ENCODE data around the gene SLC26A3. TPM values are rescaled to one million over a fixed set of nuclear protein-coding genes. Genes with fewer than 3 reads are reported as not detected.
A peak's percentile ranks its signal among the peaks of the same experiment; 100 is the strongest.

Gene SLC26A3
- total and polyA plus RNA-seq, 8 donors: 0.04 TPM; not detected in 7

- H3K27me3 ChIP-seq: no peaks in the 10 kb centered on the region
- no peak for TF ChIP-seq CTCF (IDR thresholded peaks at IDR 0.05)
- intact Hi-C loops (cut with DNase I): no loop called here
- H3K27ac ChIP-seq: no peak overlapping the region
- no peak overlapping the region for H3K4me3 ChIP-seq
- no peaks in the 10 kb centered on the region for H3K4me1 ChIP-seq
- DNase-seq (no peak), ATAC-seq (no peak)
- H3K36me3 ChIP-seq: no peaks in the 10 kb centered on the region
- no peaks in the 10 kb centered on the region for H3K9me3 ChIP-seq
Measured at GRCh38 chr7:107809179-107809578, 6.2 kb upstream of the SLC26A3 start.

GRCh38 chr7:107799647-107800264 is 3.3 kb downstream of the SLC26A3 start:
- Histone ChIP-seq H3K27ac (no peak overlapping the region), H3K36me3 (no peaks in the 10 kb centered on the region), H3K27me3 (no peaks in the 10 kb centered on the region), H3K4me3 (no peak overlapping the region), H3K4me1 (no peaks in the 10 kb centered on the region), H3K9me3 (no peaks in the 10 kb centered on the region)
- DNase-seq (peak in 2 of 4 donors; percentile 22 to 65), ATAC-seq (peak; percentile 83)
- intact Hi-C loops (cut with DNase I): no loop called here
- no peak for TF ChIP-seq CTCF (IDR thresholded peaks at IDR 0.05)

- H3K36me3 ChIP-seq: no peaks in the 10 kb centered on the region
- ATAC-seq: no peak
- no peak overlapping the region for H3K27ac ChIP-seq
- H3K9me3 ChIP-seq: no peaks in the 10 kb centered on the region
- no peak overlapping the region for H3K4me3 ChIP-seq
- DNase-seq: no peak
- H3K27me3 ChIP-seq: no peaks in the 10 kb centered on the region
- no peaks in the 10 kb centered on the region for H3K4me1 ChIP-seq
- intact Hi-C loops (cut with DNase I): no loop called here
- no peak for TF ChIP-seq CTCF (IDR thresholded peaks at IDR 0.05)
Measured at GRCh38 chr7:107792364-107792763, 10.7 kb downstream of the SLC26A3 start.

GRCh38 chr7:107789647-107790046 is 13.4 kb downstream of the SLC26A3 start:
- no peak for TF ChIP-seq CTCF (IDR thresholded peaks at IDR 0.05)
- DNase-seq: no peak
- no peak overlapping the region for H3K27ac ChIP-seq
- H3K4me3 ChIP-seq: no peak overlapping the region
- no peaks in the 10 kb centered on the region for H3K36me3 ChIP-seq
- no peaks in the 10 kb centered on the region for H3K9me3 ChIP-seq
- no peak for ATAC-seq
- no peaks in the 10 kb centered on the region for H3K4me1 ChIP-seq
- H3K27me3 ChIP-seq: no peaks in the 10 kb centered on the region
- intact Hi-C loops (cut with DNase I): no loop called here

- H3K4me3 ChIP-seq: no peak overlapping the region
- no peak overlapping the region for H3K27ac ChIP-seq
- DNase-seq (no peak), ATAC-seq (no peak)
- H3K36me3 ChIP-seq: no peaks in the 10 kb centered on the region
- H3K4me1 ChIP-seq: no peaks in the 10 kb centered on the region
- no peaks in the 10 kb centered on the region for H3K27me3 ChIP-seq
- TF ChIP-seq CTCF (IDR thresholded peaks at IDR 0.05): no peak
- intact Hi-C loops (cut with DNase I): no loop called here
- H3K9me3 ChIP-seq: no peaks in the 10 kb centered on the region
Measured at GRCh38 chr7:107788662-107789061, 14.4 kb downstream of the SLC26A3 start.

Data from left lung (tissue), 10 donors.